KMS-11 (cell line): Measurements from ENCODE around the gene PDCD4.

Experiments used
- H2AFZ ChIP-seq: fragments of 200-600 bp; sonication (generic); 2 replicates; pipeline ENCODE4 v1.6.1; 2016; ENCODE audit warnings: antibody characterized with exemption, mixed run types, low read depth
- H3K27ac ChIP-seq: fragments of 200-600 bp; sonication (generic); 2 replicates; pipeline ENCODE4 v1.6.1; 2016; ENCODE audit warnings: mild to moderate bottlenecking, mixed run types
- H3K27me3 ChIP-seq: fragments of 200-600 bp; sonication (generic); 2 replicates; pipeline ENCODE4 v1.6.1; 2017; ENCODE audit warnings: mild to moderate bottlenecking, low read depth, mixed run types, moderate library complexity; ENCODE audit not compliant: insufficient read depth
- H3K36me3 ChIP-seq: fragments of 200-600 bp; sonication (generic); 2 replicates; pipeline ENCODE4 v1.6.1; 2017; ENCODE audit warnings: mild to moderate bottlenecking, mixed run types; ENCODE audit not compliant: insufficient read depth
- H3K4me1 ChIP-seq: fragments of 200-600 bp; sonication (generic); 2 replicates; pipeline ENCODE4 v1.6.1; 2016; ENCODE audit warnings: mild to moderate bottlenecking, low read depth, mixed run types; ENCODE audit not compliant: poor library complexity, severe bottlenecking
- H3K4me2 ChIP-seq: fragments of 200-600 bp; sonication (generic); 2 replicates; pipeline ENCODE4 v1.7.0; 2016; ENCODE audit warnings: mild to moderate bottlenecking, mixed run types
- H3K4me3 ChIP-seq: fragments of 200-600 bp; sonication (generic); IDR thresholded peaks from 2 replicates; pipeline ENCODE4 v1.6.1; 2017; ENCODE audit warnings: low read depth, low read length, mixed read lengths; ENCODE audit not compliant: insufficient read depth
- H3K79me2 ChIP-seq: fragments of 200-600 bp; sonication (generic); 2 replicates; pipeline ENCODE4 v1.6.1; 2016; ENCODE audit warnings: low read depth, mixed run types; ENCODE audit not compliant: insufficient read depth
- H3K9ac ChIP-seq: fragments of 200-600 bp; sonication (generic); 2 replicates; pipeline ENCODE4 v1.6.1; 2016; ENCODE audit warnings: mild to moderate bottlenecking, mixed run types
- H4K20me1 ChIP-seq: fragments of 200-600 bp; sonication (generic); 2 replicates; pipeline ENCODE4 v1.6.1; 2016; ENCODE audit warnings: mild to moderate bottlenecking, mixed run types; ENCODE audit not compliant: insufficient read depth
- TF ChIP-seq, protein P1 (sequence below): fragments of 200-600 bp; sonication (generic); conservative IDR thresholded peaks from 2 replicates; pipeline ENCODE4 v1.6.1; 2017; ENCODE audit warnings: low read depth, mild to moderate bottlenecking, antibody characterized with exemption, low read length, moderate library complexity, mixed read lengths

PDCD4 gene

DNA sequence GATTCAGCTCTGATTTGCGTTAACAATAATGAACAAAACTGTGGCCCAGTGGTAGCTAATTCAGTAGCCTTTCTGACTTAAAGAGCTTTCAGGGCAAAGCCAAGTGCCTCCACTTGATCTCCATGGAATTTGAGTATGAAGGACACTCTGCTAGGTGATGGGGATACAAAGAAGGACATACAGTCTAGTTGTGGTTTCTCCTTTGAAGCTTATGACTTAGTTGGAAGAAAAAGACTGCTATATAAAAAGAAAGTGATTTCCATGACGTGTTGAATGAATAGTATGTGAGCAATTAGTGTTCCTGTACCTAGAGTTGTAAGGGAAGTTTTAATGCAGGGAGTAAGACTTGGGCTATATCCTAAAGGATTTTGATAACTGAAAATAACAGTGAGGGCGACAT lies 8.3 kb downstream of the PDCD4 start:
- TF ChIP-seq, protein P1, sequence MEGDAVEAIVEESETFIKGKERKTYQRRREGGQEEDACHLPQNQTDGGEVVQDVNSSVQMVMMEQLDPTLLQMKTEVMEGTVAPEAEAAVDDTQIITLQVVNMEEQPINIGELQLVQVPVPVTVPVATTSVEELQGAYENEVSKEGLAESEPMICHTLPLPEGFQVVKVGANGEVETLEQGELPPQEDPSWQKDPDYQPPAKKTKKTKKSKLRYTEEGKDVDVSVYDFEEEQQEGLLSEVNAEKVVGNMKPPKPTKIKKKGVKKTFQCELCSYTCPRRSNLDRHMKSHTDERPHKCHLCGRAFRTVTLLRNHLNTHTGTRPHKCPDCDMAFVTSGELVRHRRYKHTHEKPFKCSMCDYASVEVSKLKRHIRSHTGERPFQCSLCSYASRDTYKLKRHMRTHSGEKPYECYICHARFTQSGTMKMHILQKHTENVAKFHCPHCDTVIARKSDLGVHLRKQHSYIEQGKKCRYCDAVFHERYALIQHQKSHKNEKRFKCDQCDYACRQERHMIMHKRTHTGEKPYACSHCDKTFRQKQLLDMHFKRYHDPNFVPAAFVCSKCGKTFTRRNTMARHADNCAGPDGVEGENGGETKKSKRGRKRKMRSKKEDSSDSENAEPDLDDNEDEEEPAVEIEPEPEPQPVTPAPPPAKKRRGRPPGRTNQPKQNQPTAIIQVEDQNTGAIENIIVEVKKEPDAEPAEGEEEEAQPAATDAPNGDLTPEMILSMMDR, result no peak
- no peak overlapping the region for H3K4me2 ChIP-seq
- H2AFZ ChIP-seq, result no peak overlapping the region
- no peak overlapping the region for H3K27ac ChIP-seq
- no peak overlapping the region for H3K9ac ChIP-seq
- H4K20me1 ChIP-seq, result no peaks in the 10 kb centered on the region
- H3K4me1 ChIP-seq, result peaks cover 41% of the 10 kb centered on the region
- no peaks in the 10 kb centered on the region for H3K27me3 ChIP-seq
- H3K79me2 ChIP-seq, result no peaks in the 10 kb centered on the region
- no peak overlapping the region for H3K4me3 ChIP-seq
- H3K36me3 ChIP-seq, result no peaks in the 10 kb centered on the region

DNA sequence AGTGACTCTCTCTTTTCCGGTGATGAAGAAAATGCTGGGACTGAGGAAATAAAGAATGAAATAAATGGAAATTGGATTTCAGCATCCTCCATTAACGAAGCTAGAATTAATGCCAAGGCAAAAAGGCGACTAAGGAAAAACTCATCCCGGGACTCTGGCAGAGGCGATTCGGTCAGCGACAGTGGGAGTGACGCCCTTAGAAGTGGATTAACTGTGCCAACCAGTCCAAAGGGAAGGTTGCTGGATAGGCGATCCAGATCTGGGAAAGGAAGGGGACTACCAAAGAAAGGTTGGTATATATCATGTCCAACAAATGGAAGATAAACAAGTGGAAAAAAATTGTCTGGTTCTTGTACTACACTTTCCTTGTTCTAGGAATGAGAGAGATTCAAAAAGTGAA lies 9.5 kb downstream of the PDCD4 start:
- H2AFZ ChIP-seq, result no peak overlapping the region
- no peak overlapping the region for H3K9ac ChIP-seq
- H3K4me1 ChIP-seq, result peaks cover 37% of the 10 kb centered on the region
- H3K4me3 ChIP-seq, result no peak overlapping the region
- no peak overlapping the region for H3K4me2 ChIP-seq
- H3K36me3 ChIP-seq, result no peaks in the 10 kb centered on the region
- H4K20me1 ChIP-seq, result no peaks in the 10 kb centered on the region
- no peaks in the 10 kb centered on the region for H3K79me2 ChIP-seq
- H3K27me3 ChIP-seq, result no peaks in the 10 kb centered on the region
- TF ChIP-seq, protein P1, result no peak
- H3K27ac ChIP-seq, result no peak overlapping the region

DNA sequence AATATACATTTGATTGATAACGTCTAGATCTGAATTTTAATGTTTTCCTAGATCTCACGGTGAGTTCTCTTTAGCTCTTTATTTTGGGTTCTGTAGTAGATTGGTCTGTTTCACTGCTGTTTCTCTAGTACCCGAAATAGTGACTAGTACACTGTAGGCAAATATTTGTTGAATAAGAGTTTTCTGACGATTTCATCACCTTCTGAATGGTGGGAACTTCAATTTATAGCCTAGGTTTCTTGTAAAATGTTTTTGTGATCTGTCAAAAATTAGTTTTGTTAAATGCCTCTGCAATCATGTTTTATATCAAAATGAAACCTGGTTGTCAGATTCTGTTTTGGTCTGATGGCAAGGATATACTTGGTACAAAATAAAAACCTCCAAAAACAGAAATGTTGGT lies 10.2 kb downstream of the PDCD4 start:
- no peaks in the 10 kb centered on the region for H3K27me3 ChIP-seq
- no peak overlapping the region for H3K4me3 ChIP-seq
- H3K79me2 ChIP-seq, result no peaks in the 10 kb centered on the region
- TF ChIP-seq, protein P1, result no peak
- 0 out of 2 replicates have a peak overlapping the region, but pooled peaks have one; percentile 7 for H3K4me2 ChIP-seq
- no peak overlapping the region for H3K9ac ChIP-seq
- no peak overlapping the region for H3K27ac ChIP-seq
- H3K4me1 ChIP-seq, result peaks cover 37% of the 10 kb centered on the region
- H2AFZ ChIP-seq, result no peak overlapping the region
- no peaks in the 10 kb centered on the region for H3K36me3 ChIP-seq
- H4K20me1 ChIP-seq, result no peaks in the 10 kb centered on the region

DNA sequence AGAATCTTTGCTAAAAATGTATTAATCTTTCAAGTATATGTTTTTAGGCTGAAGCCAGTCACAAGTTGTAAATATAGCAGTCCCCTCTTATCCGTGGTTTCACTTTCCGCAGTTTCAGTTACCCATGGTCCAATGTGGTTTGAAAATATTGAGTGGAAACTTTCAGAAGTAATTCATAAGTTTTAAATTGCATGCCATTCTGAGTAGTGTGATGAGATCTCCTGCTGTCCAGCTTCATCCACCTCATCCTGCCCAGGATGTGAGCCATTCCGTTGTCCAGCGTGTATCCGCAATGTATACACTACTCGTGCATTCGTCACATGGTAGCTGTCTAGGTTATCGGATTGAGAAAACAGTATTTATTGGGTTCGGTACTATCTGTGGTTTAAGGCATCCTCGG lies 12.2 kb downstream of the PDCD4 start:
- Histone ChIP-seq H3K4me2 (peak overlapping the region; percentile 77), H3K36me3 (no peaks in the 10 kb centered on the region), H3K79me2 (no peaks in the 10 kb centered on the region), H2AFZ (no peak overlapping the region), H3K27ac (no peak overlapping the region), H3K4me1 (peaks cover 37% of the 10 kb centered on the region), H4K20me1 (no peaks in the 10 kb centered on the region), H3K4me3 (no peak overlapping the region), H3K9ac (no peak overlapping the region), H3K27me3 (no peaks in the 10 kb centered on the region)
- TF ChIP-seq, protein P1, result no peak
